SK-N-SH (cell line): ENCODE results near the gene CAMK2D. TPM values are rescaled to one million over a fixed set of nuclear protein-coding genes. Genes with fewer than 3 reads are reported as not detected.

Experiments
- CTCF ChIA-PET: fragments of 300-600, 350-600 bp; formaldehyde crosslinking; extraction: SDS; loops from one replicate; lab custom pipeline; 2021; lab: Yijun Ruan, JAX
- POLR2A ChIA-PET: fragments of 350-600 bp; sonication (Branson Sonifier 250); formaldehyde crosslinking; extraction: SDS; loops from one replicate; lab custom pipeline; 2020; ENCODE audit warnings: antibody characterized with exemption, inconsistent platforms; lab: Yijun Ruan, JAX
- DNase-seq: peaks from one replicate; pipeline ENCODE4 v3.0.0; 2012
- H2AFZ ChIP-seq: fragments of 200-600 bp; sonication (generic); 2 replicates; pipeline ENCODE4 v1.8.1; 2016; ENCODE audit warnings: antibody characterized with exemption, mild to moderate bottlenecking, low read depth
- H3F3A ChIP-seq: fragments of 200-600 bp; sonication (generic); replicated peaks from 2 replicates; pipeline ENCODE3; 2016; ENCODE audit warnings: antibody characterized with exemption, mild to moderate bottlenecking; ENCODE audit not compliant: insufficient read depth
- H3K27ac ChIP-seq, 2 experiments: fragments of 200-500 bp in 1 of 2; fragments of 200-600 bp in 1 of 2; sonication (Bioruptor generic) in 1 of 2; sonication (generic), shearing (Covaris generic) in 1 of 2; 2 replicates each; pipeline versions ENCODE4 v1.5.1 to v1.6.1; 2014 to 2016; ENCODE audit warnings: low read depth in 2 of 2, inconsistent platforms in 1 of 2, low read length in 1 of 2, mild to moderate bottlenecking in 1 of 2, mixed read lengths in 1 of 2
- H3K27me3 ChIP-seq: fragments of 200-600 bp; sonication (generic), shearing (Covaris generic); 2 replicates; pipeline ENCODE4 v1.6.1; 2016; ENCODE audit warnings: mixed run types; ENCODE audit not compliant: insufficient read depth
- H3K36me3 ChIP-seq, 2 experiments: fragments of 200-500 bp in 1 of 2; fragments of 200-600 bp in 1 of 2; sonication (Bioruptor generic) in 1 of 2; sonication (generic) in 1 of 2; replicated peaks in 1 of 2; 2 replicates each; pipeline versions ENCODE3 to v1.5.1; 2014 to 2016; ENCODE audit warnings: low read length in 1 of 2, mild to moderate bottlenecking in 1 of 2; ENCODE audit not compliant: insufficient read depth in 2 of 2, control insufficient read depth in 1 of 2
- H3K4me1 ChIP-seq, 2 experiments: fragments of 200-500 bp in 1 of 2; fragments of 200-600 bp in 1 of 2; sonication (Bioruptor generic) in 1 of 2; sonication (generic), shearing (Covaris generic) in 1 of 2; 2 replicates each; pipeline versions ENCODE4 v1.5.1 to v1.6.1; 2014 to 2016; ENCODE audit warnings: low read depth in 1 of 2, low read length in 1 of 2, mixed run types in 1 of 2; ENCODE audit not compliant: insufficient read depth in 2 of 2, control insufficient read depth in 1 of 2
- H3K4me2 ChIP-seq: fragments of 200-600 bp; sonication (generic), shearing (Covaris generic); 2 replicates; pipeline ENCODE4 v1.6.1; 2017; ENCODE audit warnings: mixed run types
- H3K4me3 ChIP-seq, 2 experiments: fragments of 200-500 bp in 1 of 2; fragments of 200-600 bp in 1 of 2; sonication (Bioruptor generic) in 1 of 2; sonication (generic), shearing (Covaris generic) in 1 of 2; 2 replicates each; pipeline versions ENCODE4 v1.5.1 to v1.8.1; 2014 to 2016; ENCODE audit warnings: low read depth in 2 of 2, inconsistent platforms in 1 of 2, low read length in 1 of 2, mild to moderate bottlenecking in 1 of 2, mixed read lengths in 1 of 2, moderate library complexity in 1 of 2
- H3K79me2 ChIP-seq: fragments of 200-600 bp; sonication (generic); 2 replicates; pipeline ENCODE4 v1.8.1; 2017; ENCODE audit warnings: mild to moderate bottlenecking; ENCODE audit not compliant: insufficient read depth
- H3K9ac ChIP-seq: fragments of 200-600 bp; sonication (generic); 2 replicates; pipeline ENCODE4 v1.6.1; 2017; ENCODE audit warnings: mixed run types
- H3K9me2 ChIP-seq: fragments of 200-600 bp; sonication (generic); 2 replicates; pipeline ENCODE4 v1.6.1; 2017; ENCODE audit warnings: mixed run types
- H3K9me3 ChIP-seq: fragments of 200-600 bp; sonication (generic); 2 replicates; pipeline ENCODE4 v1.6.1; 2017; ENCODE audit warnings: mixed run types, mild to moderate bottlenecking, moderate library complexity
- H4K20me1 ChIP-seq: fragments of 200-600 bp; sonication (generic); 2 replicates; pipeline ENCODE4 v1.6.1; 2017; ENCODE audit warnings: mild to moderate bottlenecking, mixed run types; ENCODE audit not compliant: insufficient read depth
- CHD2 ChIP-seq: fragments of 150-350 bp; IDR thresholded peaks from 2 replicates; pipeline ENCODE4 v1.6.1; 2018; ENCODE audit warnings: low read length; ENCODE audit not compliant: partially characterized antibody
- EZH2phosphoT487 ChIP-seq: fragments of 200-600 bp; sonication (generic); IDR thresholded peaks from 2 replicates; pipeline ENCODE4 v1.6.1; 2017; ENCODE audit warnings: low read depth, mixed run types, mild to moderate bottlenecking, antibody characterized with exemption, moderate library complexity, borderline replicate concordance
- FOSL2 ChIP-seq: IDR thresholded peaks from 2 replicates; pipeline ENCODE4 v1.4.0; 2012; ENCODE audit warnings: low read depth, mild to moderate bottlenecking, moderate library complexity, borderline replicate concordance
- JUND ChIP-seq: IDR thresholded peaks from 2 replicates; pipeline ENCODE4 v1.4.0; 2012
- MAX ChIP-seq: IDR thresholded peaks from 2 replicates; pipeline ENCODE4 v1.4.0; 2012; ENCODE audit warnings: low read depth
- MXI1 ChIP-seq: IDR thresholded peaks from 2 replicates; pipeline ENCODE4 v1.6.1; 2012; ENCODE audit warnings: mild to moderate bottlenecking, low read depth, low read length, improper control_type of control experiment
- NFIC ChIP-seq: IDR thresholded peaks from 2 replicates; pipeline ENCODE4 v1.4.0; 2012; ENCODE audit warnings: borderline replicate concordance
- POLR2AphosphoS5 ChIP-seq: IDR thresholded peaks from 2 replicates; pipeline ENCODE4 v1.6.1; 2012; ENCODE audit warnings: low read depth, low read length
- REST ChIP-seq: IDR thresholded peaks from 2 replicates; pipeline ENCODE4 v1.6.1; 2012; ENCODE audit warnings: mild to moderate bottlenecking, low read depth, low read length, moderate library complexity
- RFX5 ChIP-seq: IDR thresholded peaks from 2 replicates; pipeline ENCODE4 v1.6.1; 2012; ENCODE audit warnings: mild to moderate bottlenecking, improper control_type of control experiment, low read length
- SIN3A ChIP-seq: IDR thresholded peaks from 2 replicates; pipeline ENCODE4 v1.6.1; 2012; ENCODE audit warnings: low read depth, mild to moderate bottlenecking, low read length, moderate library complexity, borderline replicate concordance
- SMC3 ChIP-seq: IDR thresholded peaks from 2 replicates; pipeline ENCODE4 v1.6.1; 2012; ENCODE audit warnings: low read depth, low read length, improper control_type of control experiment
- TEAD4 ChIP-seq: IDR thresholded peaks from 2 replicates; pipeline ENCODE4 v1.4.0; 2012; ENCODE audit warnings: mild to moderate bottlenecking, borderline replicate concordance; ENCODE audit not compliant: insufficient read depth
- USF1 ChIP-seq: IDR thresholded peaks from 2 replicates; pipeline ENCODE4 v1.4.0; 2012; ENCODE audit warnings: low read depth, borderline replicate concordance
- USF2 ChIP-seq: fragments of 150-350 bp; IDR thresholded peaks from 2 replicates; pipeline ENCODE4 v1.6.1; 2017; ENCODE audit warnings: antibody characterized with exemption, low read length, low read depth, borderline replicate concordance
- YY1 ChIP-seq: IDR thresholded peaks from 2 replicates; pipeline ENCODE4 v1.4.0; 2012; ENCODE audit warnings: low read depth, mild to moderate bottlenecking
- WGBS: methylation state at CpG from one replicate; pipeline ENCODE4 v1.1.6; 2017; ENCODE audit warnings: low lambda C conversion rate; 5-methylcytosine and 5-hydroxymethylcytosine counted together
- polyA plus RNA-seq, 3 experiments: library from polyadenylated mRNA; depleted of rRNA; stranded (reverse); fragments of >200 nt; gene quantifications; 2 replicates each; pipeline ENCODE4 v1.2.3, GENCODE V29; 2012

The CAMK2D gene
- polyA plus RNA-seq, 1 of the 3 experiments (the other 2 are of a cell fraction): 17.0 TPM

GRCh38 chr4:113760094-113760794 is 1.3 kb downstream of the CAMK2D start:
- TF ChIP-seq POLR2AphosphoS5: 0 out of 2 replicates have a peak, but pooled peaks have one; percentile 2
- TF ChIP-seq YY1: peak; percentile 8; the same call in 1 of the 2 replicates
- peak; percentile 40; the same call in 1 of the 2 replicates for TF ChIP-seq MXI1
- TF ChIP-seq RFX5: no peak
- 2% methylated on average over 22 of the region's 22 CpGs for WGBS
- peaks cover 7 to 14% of the 10 kb centered on the region in 2 experiments for H3K36me3 ChIP-seq
- H3K4me3 ChIP-seq: peak overlapping the region; percentile 97
- H3K9me2 ChIP-seq: no peaks in the 10 kb centered on the region
- DNase-seq: no peak
- peak overlapping the region; percentile 97 for H3K4me2 ChIP-seq
- H3K79me2 ChIP-seq: peaks cover 57% of the 10 kb centered on the region
- peak overlapping the region; percentile 94 to 99 for H3K27ac ChIP-seq
- H3K9ac ChIP-seq: peak overlapping the region; percentile 96
- H3K27me3 ChIP-seq: no peaks in the 10 kb centered on the region
- POLR2A ChIA-PET: interaction anchor here (0.7 to 1.3 kb wide), 2 partner anchors 10 to 365 kb away, joined by 3 read pairs; no protein-coding TSS in a partner anchor
- no peaks in the 10 kb centered on the region for H3K9me3 ChIP-seq
- CTCF ChIA-PET: interaction anchor here (0.6 to 1.5 kb wide), 11 partner anchors 126 to 618 kb away, joined by 3 to 7 read pairs (median 3); partner anchors contain the start of gene ARSJ
- peak overlapping the region; percentile 52 for H2AFZ ChIP-seq
- peaks cover 41% of the 10 kb centered on the region for H3F3A ChIP-seq
- peaks cover 15 to 20% of the 10 kb centered on the region in 2 experiments for H3K4me1 ChIP-seq
- no peaks in the 10 kb centered on the region; the same call in 1 of the 2 replicates for H4K20me1 ChIP-seq

- H3K9me2 ChIP-seq: no peaks in the 10 kb centered on the region
- no peaks in the 10 kb centered on the region; the same call in 1 of the 2 replicates for H4K20me1 ChIP-seq
- no peak overlapping the region for H2AFZ ChIP-seq
- H3F3A ChIP-seq: peaks cover 36% of the 10 kb centered on the region
- ChIA-PET POLR2A (no interaction called here), CTCF (interaction anchor here (1.1 kb wide), 1 partner anchor 226 kb away, joined by 3 read pairs; no protein-coding TSS in a partner anchor)
- H3K4me2 ChIP-seq: peak overlapping the region; percentile 97
- TF ChIP-seq JUND: no peak
- no peak for TF ChIP-seq SMC3
- no peak for TF ChIP-seq REST
- no peak for TF ChIP-seq EZH2phosphoT487
- no peak for TF ChIP-seq TEAD4
- TF ChIP-seq NFIC: no peak
- peak; percentile 6 for TF ChIP-seq CHD2
- no peak for TF ChIP-seq SIN3A
- no peak for TF ChIP-seq USF2
- no peak for TF ChIP-seq MAX
- 0 out of 2 replicates have a peak, but pooled peaks have one; percentile 2 for TF ChIP-seq POLR2AphosphoS5
- no peak for TF ChIP-seq FOSL2
- TF ChIP-seq USF1: no peak
- 3% methylated on average over 4 of the region's 4 CpGs for WGBS
- H3K9me3 ChIP-seq: no peaks in the 10 kb centered on the region
- H3K27ac ChIP-seq: peak overlapping the region; percentile 94 to 99
- peaks cover 63% of the 10 kb centered on the region for H3K79me2 ChIP-seq
- peaks cover 15 to 22% of the 10 kb centered on the region in 2 experiments for H3K4me1 ChIP-seq
- H3K27me3 ChIP-seq: no peaks in the 10 kb centered on the region
- H3K9ac ChIP-seq: peak overlapping the region; percentile 96
- H3K4me3 ChIP-seq: peak overlapping the region; percentile 97
- DNase-seq: no peak
- H3K36me3 ChIP-seq: peaks cover 7 to 18% of the 10 kb centered on the region in 2 experiments
These were observed 1.8 kb downstream of the CAMK2D start for GRCh38 chr4:113759696-113760093.
